HG03457 (cell line): Measurements from ENCODE around the gene DIDO1.

Experiments used
- ATAC-seq: cut with Tn5 transposase; IDR thresholded peaks from one replicate; pipeline ENCODE4 v1.9.1; 2021; ENCODE audit warnings: moderate number of reproducible peaks; ENCODE audit not compliant: unreplicated experiment

DIDO1 gene

GRCh38 chr20:62951896-62952372, 25.6 kb upstream of the DIDO1 start:
- no peak for ATAC-seq

- no peak for ATAC-seq
Measured at GRCh38 chr20:62951143-62951895, 25.0 kb upstream of the DIDO1 start.

- no peak for ATAC-seq
Measured at GRCh38 chr20:62950741-62951140, 24.4 kb upstream of the DIDO1 start.

GRCh38 chr20:62949962-62950361, 23.7 kb upstream of the DIDO1 start:
- no peak for ATAC-seq

GRCh38 chr20:62949153-62949821, 23.0 kb upstream of the DIDO1 start:
- ATAC-seq = no peak

GRCh38 chr20:62947532-62948300, 21.4 kb upstream of the DIDO1 start:
- no peak for ATAC-seq

- no peak for ATAC-seq
Measured at GRCh38 chr20:62946918-62947317, 20.6 kb upstream of the DIDO1 start.

- ATAC-seq = no peak
Measured at GRCh38 chr20:62945771-62946339, 19.6 kb upstream of the DIDO1 start.

GRCh38 chr20:62944746-62945145, 18.4 kb upstream of the DIDO1 start:
- ATAC-seq = no peak

GRCh38 chr20:62944184-62944583, 17.9 kb upstream of the DIDO1 start:
- no peak for ATAC-seq

GRCh38 chr20:62943396-62943795, 17.1 kb upstream of the DIDO1 start:
- ATAC-seq = no peak

GRCh38 chr20:62942456-62942855, 16.2 kb upstream of the DIDO1 start:
- no peak for ATAC-seq

- no peak for ATAC-seq
Measured at GRCh38 chr20:62941792-62942191, 15.5 kb upstream of the DIDO1 start.

GRCh38 chr20:62940875-62941274, 14.6 kb upstream of the DIDO1 start:
- ATAC-seq = no peak

- ATAC-seq = peak; percentile 37
Measured at GRCh38 chr20:62938105-62938888, 12.0 kb upstream of the DIDO1 start, which contains the start of gene GID8. GID8 (plus strand) TSS chr20:62938147; CDS start chr20:62941503, 3,356 bp downstream.

- ATAC-seq = peak; percentile 74
Measured at GRCh38 chr20:62937268-62938104, 11.2 kb upstream of the DIDO1 start.

- ATAC-seq = no peak
Measured at GRCh38 chr20:62935968-62936585, 9.8 kb upstream of the DIDO1 start.

- no peak for ATAC-seq
Measured at GRCh38 chr20:62935204-62935967, 9.1 kb upstream of the DIDO1 start.
